K562 (cell line): ENCODE measurements around the gene EPSTI1. TPM values are rescaled to one million over a fixed set of nuclear protein-coding genes. Genes with fewer than 3 reads are reported as not detected.

Experiments
- ATAC-seq: fragments of 200-7000 bp; cut with Tn5 transposase; 3 replicates; pipeline ENCODE4 v1.9.1; 2020; ENCODE audit warnings: moderate library complexity
- BruUV-seq: library from RNA; stranded (reverse); fragments of 400-500 nt; replicated peaks from 2 replicates; lab custom pipeline; 2021; lab: Mats Ljungman, UMichigan
- CTCF ChIA-PET: fragments of 300-600 bp; formaldehyde crosslinking; extraction: SDS; loops from one replicate; lab custom pipeline; 2021; ENCODE audit warnings: low intra/inter-chr PET ratio; lab: Yijun Ruan, JAX
- POLR2A ChIA-PET: fragments of 300-600, 350-650 bp; sonication (Branson Sonifier 250); formaldehyde crosslinking; extraction: SDS; loops from one replicate; lab custom pipeline; 2021; ENCODE audit warnings: antibody characterized with exemption, inconsistent platforms; lab: Yijun Ruan, JAX
- DNase-seq, 4 experiments: peaks; one replicate each; pipeline versions ENCODE4 v3.0.0 to v3.0.0-alpha.2; 2011 to 2018; ENCODE audit warnings: low spot score in 3 of 4, mixed read lengths in 3 of 4; ENCODE audit errors: extremely low read depth in 1 of 4
- FAIRE-seq: peaks from 2 replicates; lab custom pipeline; 2011; peaks lifted over from hg19 to GRCh38; lab: Jason Lieb, UNC
- H2AFZ ChIP-seq: 2 replicates; pipeline ENCODE4 v1.6.0; 2011; ENCODE audit warnings: low read depth, low read length, control low read depth, inconsistent platforms
- H3K27ac ChIP-seq: fragments of 200-600 bp; 3 replicates; pipeline ENCODE4 v1.8.0; 2011; ENCODE audit warnings: low read depth, mild to moderate bottlenecking, control low read depth, inconsistent platforms, low read length, moderate library complexity, mixed read lengths; ENCODE audit errors: extremely low read depth
- H3K27me3 ChIP-seq, 2 experiments: fragments of 300-600 bp in 1 of 2; 2 replicates in 1 of 2; 3 replicates in 1 of 2; pipeline versions ENCODE4 v1.6.0 to v1.8.0; 2011; ENCODE audit warnings: inconsistent platforms in 2 of 2, low read length in 2 of 2, mild to moderate bottlenecking in 1 of 2, mixed read lengths in 1 of 2, moderate library complexity in 1 of 2; ENCODE audit not compliant: control insufficient read depth in 2 of 2, insufficient read depth in 2 of 2
- H3K36me3 ChIP-seq: fragments of 300-600 bp; 3 replicates; pipeline ENCODE4 v1.8.0; 2011; ENCODE audit warnings: mild to moderate bottlenecking, low read length, inconsistent platforms; ENCODE audit not compliant: control insufficient read depth, insufficient read depth
- H3K4me1 ChIP-seq, 2 experiments: fragments of 200-600 bp in 1 of 2; replicated peaks in 1 of 2; 2 replicates in 1 of 2; 3 replicates in 1 of 2; pipeline versions ENCODE4 v1.5.1 to v1.8.0; 2011; ENCODE audit warnings: inconsistent platforms in 2 of 2, low read length in 2 of 2, mild to moderate bottlenecking in 1 of 2, mixed read lengths in 1 of 2, moderate library complexity in 1 of 2; ENCODE audit not compliant: control insufficient read depth in 2 of 2, insufficient read depth in 2 of 2
- H3K4me2 ChIP-seq: 2 replicates; pipeline ENCODE4 v1.6.1; 2011; ENCODE audit warnings: low read length, control low read depth, inconsistent platforms, mixed read lengths; ENCODE audit not compliant: insufficient read depth
- H3K4me3 ChIP-seq: fragments of 200-600 bp; sonication (generic), shearing (Covaris generic); 2 replicates; pipeline ENCODE4 v1.5.1; 2016; ENCODE audit warnings: control low read depth, inconsistent platforms
- H3K79me2 ChIP-seq: fragments of 200-600 bp; 3 replicates; pipeline ENCODE4 v1.8.0; 2011; ENCODE audit warnings: low read length, inconsistent platforms; ENCODE audit not compliant: control insufficient read depth, insufficient read depth
- H3K9ac ChIP-seq, 2 experiments: 2 replicates each; pipeline versions ENCODE4 v1.6.0 to v1.6.1; 2011; ENCODE audit warnings: low read depth in 2 of 2, low read length in 2 of 2, control low read depth in 1 of 2, inconsistent platforms in 1 of 2, mild to moderate bottlenecking in 1 of 2, mixed read lengths in 1 of 2; ENCODE audit not compliant: insufficient read depth in 1 of 2
- H3K9me1 ChIP-seq: one replicate; pipeline ENCODE4 v1.6.0; 2011; ENCODE audit warnings: inconsistent platforms, mild to moderate bottlenecking, low read length, moderate library complexity; ENCODE audit not compliant: control insufficient read depth, insufficient read depth
- H3K9me3 ChIP-seq: replicated peaks from 2 replicates; pipeline ENCODE4 v1.5.1; 2011; ENCODE audit warnings: low read depth, low read length, inconsistent platforms; ENCODE audit not compliant: control insufficient read depth, insufficient read depth
- H4K20me1 ChIP-seq: replicated peaks from 2 replicates; pipeline ENCODE4 v1.6.1; 2011; ENCODE audit warnings: low read length, inconsistent platforms, mixed read lengths; ENCODE audit not compliant: control insufficient read depth, insufficient read depth
- ARID3A ChIP-seq: IDR thresholded peaks from 2 replicates; pipeline ENCODE4 v1.6.1; 2012; ENCODE audit warnings: low read depth, low read length, improper control_type of control experiment, borderline replicate concordance
- GABPB1 ChIP-seq: sonication (generic); formaldehyde crosslinking; IDR thresholded peaks from 2 replicates; pipeline ENCODE4 v1.8.0; 2022; ENCODE audit warnings: mild to moderate bottlenecking, missing genetic modification reagents
- NR3C1 ChIP-seq: sonication (generic); formaldehyde crosslinking; IDR thresholded peaks from 2 replicates; pipeline ENCODE4 v1.8.1; 2022; ENCODE audit warnings: missing genetic modification reagents
- WGBS: fragments of 100-300 bp; shearing (Covaris generic); methylation state at CpG from one replicate; pipeline ENCODE4 v1.1.6; 2016; ENCODE audit warnings: low coverage, mixed read lengths; ENCODE audit not compliant: insufficient coverage; ENCODE audit errors: missing lambda C conversion rate; 5-methylcytosine and 5-hydroxymethylcytosine counted together
- in situ Hi-C: fragments of 300-500 bp; cut with MboI; formaldehyde crosslinking; loops from 4 replicates; pipeline ENCODE4 v1.15.0; 2018; ENCODE audit warnings: inconsistent platforms, mixed read lengths
- intact Hi-C: fragments of 100-400 bp; cut with micrococcal nuclease; formaldehyde crosslinking; loops from 2 replicates; pipeline ENCODE4 v1.14.2; 2022
- polyA plus RNA-seq, 8 experiments: library from polyadenylated mRNA; depleted of rRNA in 4 of 8; stranded (reverse) in 5 of 8; unstranded in 3 of 8; fragments of >200 nt; fragmentation: Nextera tagmentation in 2 of 8; fragmentation: Illumina TruSeq in 1 of 8; extraction: Ambion mirVana in 2 of 8; extraction: Trizol in 1 of 8; gene quantifications; 2 replicates each; pipeline versions ENCODE4 v1.2.1 to v1.2.3, GENCODE V29; 2011 to 2014; ENCODE audit warnings: inconsistent platforms in 1 of 8, missing spikeins in 1 of 8
- total RNA-seq, 7 experiments: library from RNA; depleted of rRNA in 6 of 7; stranded (reverse); fragments of >200 nt in 6 of 7; fragmentation: Illumina TruSeq in 2 of 7; extraction: Trizol in 2 of 7; gene quantifications; 2 replicates each; pipeline versions ENCODE4 v1.2.1 to v1.2.3, GENCODE V29; 2011 to 2021; ENCODE audit warnings: low replicate concordance in 1 of 7

EPSTI1 gene
- total and polyA plus RNA-seq, 9 of the 15 experiments (the other 6 are each of a cell fraction or from before 2014, with no cell fraction given): 0.18 to 1.0 TPM; not detected in 7

GRCh38 chr13:43036351-43037250 is 44.6 kb upstream of the EPSTI1 start:
- CTCF ChIA-PET: no interaction called here
- TF ChIP-seq GABPB1 (CRISPR knock-in tag) (no peak), NR3C1 (CRISPR knock-in tag) (no peak), ARID3A (no peak)
- TF ChIP-seq, all 486 proteins: peak for 0
- Histone ChIP-seq H3K9ac (no peak overlapping the region), H3K27ac (no peak overlapping the region), H3K9me1 (no peaks in the 10 kb centered on the region), H3K4me2 (no peak overlapping the region), H3K4me3 (no peak overlapping the region), H3K9me3 (no peaks in the 10 kb centered on the region), H3K79me2 (no peaks in the 10 kb centered on the region), H2AFZ (no peak overlapping the region), H3K27me3 (no peaks in the 10 kb centered on the region; a peak in 1 of 5 replicates), H3K4me1 (peaks cover 0 to 5% of the 10 kb centered on the region in 2 experiments; a peak in 1 of 5 replicates), H3K36me3 (no peaks in the 10 kb centered on the region), H4K20me1 (no peaks in the 10 kb centered on the region)
- DNase-seq: no peak
- 9% methylated on average over 8 of the region's 14 CpGs for WGBS
- in situ Hi-C loops (no loop called here), intact Hi-C loops (no loop called here)
- BruUV-seq: no TSS peak
- ATAC-seq: no peak
- POLR2A ChIA-PET: no interaction called here
- FAIRE-seq: no peak
